H1 (cell line): ENCODE results near the gene TAB3. TPM values are rescaled to one million over a fixed set of nuclear protein-coding genes. Genes with fewer than 3 reads are reported as not detected.

Experiments used
- CTCF ChIA-PET: fragments of 300-600 bp; sonication (Branson Sonifier 250); formaldehyde crosslinking; loops from one replicate; lab custom pipeline; 2021; ENCODE audit not compliant: partially characterized antibody; lab: Charles Lee
- POLR2A ChIA-PET: fragments of 300-600 bp; sonication (Branson Sonifier 250); formaldehyde crosslinking; loops from one replicate; lab custom pipeline; 2021; ENCODE audit warnings: inconsistent platforms; ENCODE audit not compliant: partially characterized antibody; lab: Charles Lee
- DNase-seq, 2 experiments: peaks; one replicate each; pipeline versions ENCODE4 v3.0.0 to v3.0.0-alpha.2; 2010 to 2022; ENCODE audit warnings: low spot score in 2 of 2, low read depth in 1 of 2, mixed read lengths in 1 of 2
- FAIRE-seq: peaks from 2 replicates; lab custom pipeline; 2011; peaks lifted over from hg19 to GRCh38; lab: Jason Lieb, UNC
- H2AFZ ChIP-seq: 2 replicates; pipeline ENCODE4 v1.8.1; 2012; ENCODE audit warnings: low read length, inconsistent platforms
- H2AK5ac ChIP-seq: 2 replicates; pipeline ENCODE4 v1.6.1; 2013; ENCODE audit warnings: low read depth, low read length
- H2BK120ac ChIP-seq: replicated peaks from 2 replicates; pipeline ENCODE3; 2013; ENCODE audit warnings: low read depth, low read length, inconsistent platforms
- H2BK12ac ChIP-seq: 2 replicates; pipeline ENCODE4 v1.6.1; 2013; ENCODE audit warnings: low read depth, low read length
- H2BK15ac ChIP-seq: 2 replicates; pipeline ENCODE4 v1.6.1; 2013; ENCODE audit warnings: low read length
- H2BK20ac ChIP-seq: 2 replicates; pipeline ENCODE4 v1.6.1; 2013; ENCODE audit warnings: low read length
- H2BK5ac ChIP-seq: 2 replicates; pipeline ENCODE4 v1.6.1; 2013; ENCODE audit warnings: low read depth, low read length
- H3K14ac ChIP-seq: 2 replicates; pipeline ENCODE4 v1.6.1; 2013; ENCODE audit warnings: inconsistent platforms; ENCODE audit not compliant: insufficient read length
- H3K18ac ChIP-seq: 2 replicates; pipeline ENCODE4 v1.6.1; 2013; ENCODE audit warnings: low read length; ENCODE audit errors: extremely low read depth
- H3K23ac ChIP-seq: 2 replicates; pipeline ENCODE4 v1.6.1; 2013; ENCODE audit warnings: inconsistent platforms; ENCODE audit not compliant: insufficient read length
- H3K23me2 ChIP-seq: 2 replicates; pipeline ENCODE4 v1.6.1; 2013; ENCODE audit warnings: low read depth, low read length
- H3K27ac ChIP-seq: 2 replicates; pipeline ENCODE4 v1.6.1; 2011; ENCODE audit warnings: low read depth, low read length, inconsistent platforms
- H3K27me3 ChIP-seq, 4 experiments: replicated peaks in 1 of 4; 1 replicate in 1 of 4; 2 replicates in 3 of 4; pipeline versions ENCODE4 v1.6.1 to v1.8.1; 2011 to 2013; ENCODE audit warnings: low read length in 3 of 4, mild to moderate bottlenecking in 3 of 4, inconsistent platforms in 2 of 4, mixed read lengths in 2 of 4, moderate library complexity in 1 of 4; ENCODE audit not compliant: control insufficient read depth in 3 of 4, insufficient read depth in 3 of 4; ENCODE audit errors: extremely low read depth in 1 of 4
- H3K36me3 ChIP-seq, 4 experiments: 2 replicates each; pipeline versions ENCODE4 v1.6.1 to v1.8.1; 2011 to 2013; ENCODE audit warnings: mild to moderate bottlenecking in 4 of 4, low read length in 3 of 4, moderate library complexity in 2 of 4, control low read depth in 1 of 4, inconsistent platforms in 1 of 4; ENCODE audit not compliant: insufficient read depth in 4 of 4, control insufficient read depth in 2 of 4
- H3K4ac ChIP-seq: replicated peaks from 2 replicates; pipeline ENCODE3; 2013; ENCODE audit warnings: low read length, low read depth, mixed read lengths, inconsistent platforms; ENCODE audit not compliant: insufficient read length
- H3K4me1 ChIP-seq, 4 experiments: replicated peaks in 1 of 4; 1 replicate in 1 of 4; 2 replicates in 3 of 4; pipeline versions ENCODE4 v1.6.1 to v1.8.1; 2011 to 2013; ENCODE audit warnings: low read length in 3 of 4, inconsistent platforms in 2 of 4, mixed read lengths in 1 of 4; ENCODE audit not compliant: insufficient read depth in 4 of 4, control insufficient read depth in 3 of 4
- H3K4me2 ChIP-seq, 2 experiments: 2 replicates each; pipeline versions ENCODE4 v1.6.1 to v1.8.1; 2011 to 2013; ENCODE audit warnings: low read depth in 2 of 2, low read length in 2 of 2, control low read depth in 1 of 2, inconsistent platforms in 1 of 2, mild to moderate bottlenecking in 1 of 2; ENCODE audit not compliant: insufficient read depth in 1 of 2
- H3K4me3 ChIP-seq, 4 experiments: fragments of 200-600, 300-600 bp in 1 of 4; sonication (generic), shearing (Covaris generic), sonication (Bioruptor Twin) in 1 of 4; 2 replicates each; pipeline versions ENCODE4 v1.5.1 to v1.8.1; 2011 to 2016; ENCODE audit warnings: low read length in 4 of 4, low read depth in 3 of 4, control low read depth in 2 of 4, inconsistent platforms in 2 of 4, mild to moderate bottlenecking in 2 of 4, mixed read lengths in 1 of 4, moderate library complexity in 1 of 4; ENCODE audit not compliant: insufficient read depth in 2 of 4; ENCODE audit errors: extremely low read depth in 1 of 4
- H3K56ac ChIP-seq: replicated peaks from 2 replicates; pipeline ENCODE3; 2013; ENCODE audit warnings: low read depth, mild to moderate bottlenecking, mixed read lengths, low read length, inconsistent platforms; ENCODE audit not compliant: insufficient read length
- H3K79me1 ChIP-seq: 2 replicates; pipeline ENCODE4 v1.6.1; 2013; ENCODE audit warnings: low read depth, low read length, control low read depth
- H3K79me2 ChIP-seq, 2 experiments: 2 replicates each; pipeline versions ENCODE4 v1.6.1 to v1.8.1; 2012 to 2013; ENCODE audit warnings: low read length in 2 of 2, mild to moderate bottlenecking in 2 of 2, inconsistent platforms in 1 of 2; ENCODE audit not compliant: insufficient read depth in 2 of 2, control insufficient read depth in 1 of 2
- H3K9ac ChIP-seq, 4 experiments: replicated peaks in 1 of 4; 1 replicate in 1 of 4; 2 replicates in 3 of 4; pipeline versions ENCODE4 v1.6.1 to v1.8.1; 2011 to 2013; ENCODE audit warnings: low read depth in 3 of 4, low read length in 3 of 4, control low read depth in 2 of 4, mild to moderate bottlenecking in 2 of 4, moderate library complexity in 2 of 4, inconsistent platforms in 1 of 4; ENCODE audit errors: extremely low read depth in 1 of 4
- H3K9me3 ChIP-seq, 2 experiments: 2 replicates each; pipeline versions ENCODE4 v1.6.1 to v1.8.1; 2012 to 2013; ENCODE audit warnings: mild to moderate bottlenecking in 2 of 2, moderate library complexity in 2 of 2, control low read depth in 1 of 2, inconsistent platforms in 1 of 2, low read depth in 1 of 2, low read length in 1 of 2, mixed read lengths in 1 of 2; ENCODE audit not compliant: insufficient read depth in 2 of 2
- H4K20me1 ChIP-seq, 2 experiments: replicated peaks in 1 of 2; 2 replicates each; pipeline versions ENCODE3 to v1.8.1; 2011 to 2013; ENCODE audit warnings: inconsistent platforms in 2 of 2, low read length in 2 of 2, mild to moderate bottlenecking in 1 of 2; ENCODE audit not compliant: insufficient read depth in 2 of 2, control insufficient read depth in 1 of 2
- H4K5ac ChIP-seq: 2 replicates; pipeline ENCODE4 v1.6.1; 2013; ENCODE audit warnings: low read length, low read depth, mixed read lengths, inconsistent platforms; ENCODE audit not compliant: insufficient read length
- H4K8ac ChIP-seq: 2 replicates; pipeline ENCODE4 v1.8.0; 2013; ENCODE audit warnings: mild to moderate bottlenecking, moderate library complexity, low read length, inconsistent platforms; ENCODE audit not compliant: insufficient read depth; ENCODE audit errors: extremely low read depth
- H4K91ac ChIP-seq: replicated peaks from 2 replicates; pipeline ENCODE3; 2013; ENCODE audit warnings: low read length, mixed read lengths, inconsistent platforms; ENCODE audit not compliant: insufficient read length
- BCL11A ChIP-seq, 2 experiments: IDR thresholded peaks; one replicate each; pipeline ENCODE4 v1.6.1; 2011; ENCODE audit warnings: low read depth in 2 of 2, low read length in 2 of 2, mild to moderate bottlenecking in 2 of 2
- CHD1 ChIP-seq: IDR thresholded peaks from 2 replicates; pipeline ENCODE4 v1.6.1; 2012; ENCODE audit warnings: low read depth, low read length, improper control_type of control experiment
- E2F6 ChIP-seq: IDR thresholded peaks from 2 replicates; pipeline ENCODE4 v1.6.1; 2012; ENCODE audit warnings: inconsistent platforms
- EP300 ChIP-seq, 2 experiments: IDR thresholded peaks; 1 replicate in 1 of 2; 2 replicates in 1 of 2; pipeline ENCODE4 v1.6.1; 2011 to 2012; ENCODE audit warnings: low read depth in 2 of 2, low read length in 2 of 2, mild to moderate bottlenecking in 2 of 2, borderline replicate concordance in 1 of 2, inconsistent platforms in 1 of 2, moderate library complexity in 1 of 2
- GTF2F1 ChIP-seq: IDR thresholded peaks from 2 replicates; pipeline ENCODE4 v1.6.1; 2012; ENCODE audit warnings: low read depth, low read length, improper control_type of control experiment, borderline replicate concordance
- JUN ChIP-seq: IDR thresholded peaks from 2 replicates; pipeline ENCODE4 v1.6.1; 2011; ENCODE audit warnings: low read depth, mild to moderate bottlenecking, improper control_type of control experiment, low read length
- KDM1A ChIP-seq: fragments of 200-600, 300-600 bp; sonication (generic); IDR thresholded peaks from 2 replicates; pipeline ENCODE4 v1.7.1; 2016; ENCODE audit warnings: mild to moderate bottlenecking, low read length, borderline replicate concordance
- POLR2AphosphoS5 ChIP-seq: IDR thresholded peaks from 2 replicates; pipeline ENCODE4 v1.6.1; 2011; ENCODE audit warnings: low read depth, low read length
- SIRT6 ChIP-seq: IDR thresholded peaks from one replicate; pipeline ENCODE4 v1.7.1; 2012; ENCODE audit warnings: low read length, inconsistent platforms
- ZNF274 ChIP-seq: IDR thresholded peaks from 2 replicates; pipeline ENCODE4 v1.7.0; 2012; ENCODE audit warnings: low read length, borderline replicate concordance; ENCODE audit errors: extremely low read depth
- WGBS, 2 experiments: shearing (Covaris generic) in 1 of 2; methylation state at CpG; one replicate each; pipeline versions ENCODE4 v1.1.6 to v1.1.7; 2013 to 2015; ENCODE audit warnings: low lambda C conversion rate in 2 of 2, mixed read lengths in 2 of 2, inconsistent platforms in 1 of 2, low coverage in 1 of 2, missing lambda C conversion rate in 1 of 2; ENCODE audit not compliant: insufficient replicate concordance in 2 of 2, insufficient coverage in 1 of 2, insufficient read length in 1 of 2; ENCODE audit errors: extremely low coverage in 1 of 2, missing lambda C conversion rate in 1 of 2; 5-methylcytosine and 5-hydroxymethylcytosine counted together
- polyA plus RNA-seq, 7 experiments: library from polyadenylated mRNA; depleted of rRNA in 3 of 7; stranded (reverse) in 5 of 7; unstranded in 2 of 7; fragments of >200 nt in 5 of 7; fragments of 200-250 nt in 2 of 7; gene quantifications; 1 replicate in 5 of 7; 2 replicates in 1 of 7; 4 replicates in 1 of 7; pipeline versions ENCODE4 v1.2.1 to v1.2.3, GENCODE V29; 2011 to 2013; ENCODE audit warnings: missing spikeins in 2 of 7, mixed read lengths in 2 of 7
- total RNA-seq: library from RNA; stranded (reverse); fragmentation: NEBNext Ultra II Directional; extraction: Animal tissue kit (Norgen Biotek cat#: 25700); gene quantifications from 2 replicates; pipeline ENCODE4 v1.2.1, GENCODE V29; 2021
- TF ChIP-seq, protein P1 (sequence below), 3 experiments: IDR thresholded peaks; 1 replicate in 2 of 3; 2 replicates in 1 of 3; pipeline versions ENCODE4 v1.5.1 to v1.6.1; 2011; ENCODE audit warnings: low read length in 3 of 3, mild to moderate bottlenecking in 3 of 3, inconsistent platforms in 2 of 3, low read depth in 1 of 3, moderate library complexity in 1 of 3; ENCODE audit not compliant: insufficient read depth in 1 of 3; ENCODE audit errors: control extremely low read depth in 1 of 3

Gene TAB3
- total and polyA plus RNA-seq, 2 of the 8 experiments (the other 6 are each of a cell fraction or from before 2014, with no cell fraction given): 12.7 to 12.9 TPM

DNA sequence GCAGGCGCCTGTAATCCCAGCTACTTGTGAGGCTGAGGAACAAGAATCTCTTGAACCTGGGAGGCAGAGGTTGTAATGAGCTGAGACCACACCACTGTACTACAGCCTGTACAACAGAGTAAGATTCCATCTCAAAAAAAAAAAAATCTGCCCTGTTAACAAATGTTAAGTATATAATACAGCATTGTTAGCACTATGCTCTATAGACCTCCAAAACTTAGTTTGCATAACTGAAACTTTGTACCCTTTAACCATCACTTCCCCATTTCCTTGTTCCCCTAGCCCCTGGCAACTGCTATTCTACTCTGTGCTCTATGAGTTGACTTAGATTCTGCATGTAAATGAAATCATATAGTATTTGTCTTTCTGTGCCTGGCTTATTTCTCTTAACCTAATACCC is 76.7 kb downstream of the TAB3 start:
- Histone ChIP-seq H2BK12ac (no peak overlapping the region), H3K4ac (no peak overlapping the region), H3K9ac (no peak overlapping the region), H3K23ac (no peak overlapping the region), H3K36me3 (no peaks in the 10 kb centered on the region), H3K4me1 (no peaks in the 10 kb centered on the region), H2AFZ (no peak overlapping the region), H3K18ac (no peak overlapping the region), H3K4me3 (no peak overlapping the region), H3K79me2 (no peaks in the 10 kb centered on the region), H2BK5ac (no peak overlapping the region), H2BK120ac (no peak overlapping the region), H3K27me3 (no peaks in the 10 kb centered on the region), H3K9me3 (no peaks in the 10 kb centered on the region), H4K5ac (no peak overlapping the region), H3K4me2 (no peak overlapping the region), H3K14ac (no peak overlapping the region), H4K8ac (no peak overlapping the region), H4K91ac (no peak overlapping the region), H3K56ac (no peak overlapping the region), H2BK20ac (no peak overlapping the region), H3K79me1 (no peaks in the 10 kb centered on the region), H4K20me1 (no peaks in the 10 kb centered on the region), H2BK15ac (no peak overlapping the region), H3K27ac (no peak overlapping the region), H2AK5ac (no peak overlapping the region), H3K23me2 (no peaks in the 10 kb centered on the region)
- FAIRE-seq (no peak), DNase-seq (no peak)
- POLR2A ChIA-PET: no interaction called here
- CTCF ChIA-PET: interaction anchor here (0.9 to 1.8 kb wide), 2 partner anchors 77 to 78 kb away, joined by 3 to 4 read pairs; no protein-coding TSS in a partner anchor
- TF ChIP-seq POLR2AphosphoS5 (no peak), ZNF274 (no peak), E2F6 (no peak), JUN (no peak), GTF2F1 (no peak), KDM1A (no peak), SIRT6 (no peak), EP300 (IDR thresholded peaks at IDR 0.05; ENCODE audit: borderline replicate concordance in 1 of 2, low read depth in 2 of 2, low read length in 2 of 2) (no peak), CHD1 (no peak), BCL11A (IDR thresholded peaks at IDR 0.05; ENCODE audit: low read depth in 2 of 2, low read length in 2 of 2) (no peak)
- TF ChIP-seq, protein P1, sequence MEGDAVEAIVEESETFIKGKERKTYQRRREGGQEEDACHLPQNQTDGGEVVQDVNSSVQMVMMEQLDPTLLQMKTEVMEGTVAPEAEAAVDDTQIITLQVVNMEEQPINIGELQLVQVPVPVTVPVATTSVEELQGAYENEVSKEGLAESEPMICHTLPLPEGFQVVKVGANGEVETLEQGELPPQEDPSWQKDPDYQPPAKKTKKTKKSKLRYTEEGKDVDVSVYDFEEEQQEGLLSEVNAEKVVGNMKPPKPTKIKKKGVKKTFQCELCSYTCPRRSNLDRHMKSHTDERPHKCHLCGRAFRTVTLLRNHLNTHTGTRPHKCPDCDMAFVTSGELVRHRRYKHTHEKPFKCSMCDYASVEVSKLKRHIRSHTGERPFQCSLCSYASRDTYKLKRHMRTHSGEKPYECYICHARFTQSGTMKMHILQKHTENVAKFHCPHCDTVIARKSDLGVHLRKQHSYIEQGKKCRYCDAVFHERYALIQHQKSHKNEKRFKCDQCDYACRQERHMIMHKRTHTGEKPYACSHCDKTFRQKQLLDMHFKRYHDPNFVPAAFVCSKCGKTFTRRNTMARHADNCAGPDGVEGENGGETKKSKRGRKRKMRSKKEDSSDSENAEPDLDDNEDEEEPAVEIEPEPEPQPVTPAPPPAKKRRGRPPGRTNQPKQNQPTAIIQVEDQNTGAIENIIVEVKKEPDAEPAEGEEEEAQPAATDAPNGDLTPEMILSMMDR (IDR thresholded peaks at IDR 0.05; ENCODE audit: control extremely low read depth in 1 of 3, insufficient read depth in 1 of 3, low read depth in 1 of 3, low read length in 3 of 3): no peak
- WGBS, 2 experiments: 86% methylated on average over 1 of the region's 1 CpG; no CpG with 5 or more reads in 1 of the 2 experiments
